DOHH2 (cell line): Measurements from ENCODE around the gene KDM8.

Source experiments
- H3F3A ChIP-seq: fragments of 200-600 bp; sonication (generic), shearing (Covaris generic); 2 replicates; pipeline ENCODE4 v1.6.0; 2016; ENCODE audit warnings: antibody characterized with exemption, mild to moderate bottlenecking; ENCODE audit not compliant: control insufficient read depth, insufficient read depth
- H3K27ac ChIP-seq: fragments of 200-600 bp; sonication (generic); 2 replicates; pipeline ENCODE4 v1.5.1; 2014; ENCODE audit warnings: low read depth, mild to moderate bottlenecking, low read length, moderate library complexity
- H3K27me3 ChIP-seq: fragments of 200-600 bp; sonication (generic); 2 replicates; pipeline ENCODE4 v1.6.1; 2014; ENCODE audit warnings: mild to moderate bottlenecking, low read length, mixed read lengths; ENCODE audit not compliant: control insufficient read depth
- H3K36me3 ChIP-seq: fragments of 200-600 bp; sonication (generic); 2 replicates; pipeline ENCODE4 v1.6.1; 2014; ENCODE audit warnings: mild to moderate bottlenecking, low read length, moderate library complexity, mixed read lengths; ENCODE audit not compliant: control insufficient read depth
- H3K4me1 ChIP-seq: fragments of 200-600 bp; sonication (generic); 2 replicates; pipeline ENCODE4 v1.6.1; 2014; ENCODE audit warnings: mild to moderate bottlenecking, low read length, mixed read lengths; ENCODE audit not compliant: control insufficient read depth
- H3K4me2 ChIP-seq: fragments of 200-600 bp; sonication (generic); 2 replicates; pipeline ENCODE4 v1.6.0; 2014; ENCODE audit warnings: mild to moderate bottlenecking, low read length, moderate library complexity
- H3K4me3 ChIP-seq: fragments of 200-600 bp; sonication (generic); 2 replicates; pipeline ENCODE4 v1.5.1; 2014; ENCODE audit warnings: mild to moderate bottlenecking, low read length, mixed read lengths
- H3K79me2 ChIP-seq: fragments of 200-600 bp; sonication (generic); 2 replicates; pipeline ENCODE4 v1.6.1; 2014; ENCODE audit warnings: mild to moderate bottlenecking, low read length, mixed read lengths; ENCODE audit not compliant: control insufficient read depth
- H3K9me2 ChIP-seq: fragments of 200-600 bp; sonication (generic); replicated peaks from 2 replicates; pipeline ENCODE4 v1.6.1; 2014; ENCODE audit warnings: mild to moderate bottlenecking, low read length, mixed read lengths; ENCODE audit not compliant: control insufficient read depth
- H3K9me3 ChIP-seq: fragments of 200-600 bp; sonication (generic); 2 replicates; pipeline ENCODE4 v1.6.1; 2014; ENCODE audit warnings: antibody characterized with exemption, low read length, mixed read lengths; ENCODE audit not compliant: control insufficient read depth, insufficient read depth
- H4K20me1 ChIP-seq: fragments of 200-600 bp; sonication (generic); 2 replicates; pipeline ENCODE4 v1.6.0; 2014; ENCODE audit warnings: low read depth, mild to moderate bottlenecking, antibody characterized with exemption, low read length, moderate library complexity; ENCODE audit not compliant: control insufficient read depth, insufficient read depth
- CTCF ChIP-seq: fragments of 200-600 bp; sonication (generic); IDR thresholded peaks from one replicate; pipeline ENCODE4 v1.5.1; 2014; ENCODE audit warnings: antibody characterized with exemption, mild to moderate bottlenecking, low read depth, low read length; ENCODE audit not compliant: poor library complexity, severe bottlenecking
- EZH2phosphoT487 ChIP-seq: fragments of 200-600 bp; sonication (generic); IDR thresholded peaks from 2 replicates; pipeline ENCODE4 v1.6.1; 2017; ENCODE audit warnings: borderline replicate concordance, mild to moderate bottlenecking, antibody characterized with exemption, low read length, moderate library complexity, mixed read lengths

The KDM8 gene

DNA sequence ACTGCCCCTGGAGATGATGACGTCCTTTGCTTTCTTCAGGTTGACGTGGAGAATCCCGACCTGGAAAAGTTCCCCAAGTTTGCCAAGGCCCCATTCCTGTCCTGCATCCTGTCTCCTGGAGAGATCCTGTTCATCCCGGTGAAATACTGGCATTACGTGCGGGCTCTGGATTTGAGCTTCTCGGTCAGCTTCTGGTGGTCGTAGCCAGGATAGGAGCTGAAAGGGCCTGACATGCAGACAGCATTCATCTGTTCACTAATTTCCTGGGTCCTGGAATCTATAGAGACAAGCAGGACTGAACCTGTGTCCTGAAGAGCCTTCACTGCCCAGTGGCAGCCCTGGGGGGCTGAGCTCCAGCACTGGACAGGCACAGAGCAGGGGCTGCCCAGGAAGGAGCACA, 17.2 kb downstream of the KDM8 start:
- H3K27ac ChIP-seq: no peak overlapping the region
- TF ChIP-seq EZH2phosphoT487 (no peak), CTCF (no peak)

DNA sequence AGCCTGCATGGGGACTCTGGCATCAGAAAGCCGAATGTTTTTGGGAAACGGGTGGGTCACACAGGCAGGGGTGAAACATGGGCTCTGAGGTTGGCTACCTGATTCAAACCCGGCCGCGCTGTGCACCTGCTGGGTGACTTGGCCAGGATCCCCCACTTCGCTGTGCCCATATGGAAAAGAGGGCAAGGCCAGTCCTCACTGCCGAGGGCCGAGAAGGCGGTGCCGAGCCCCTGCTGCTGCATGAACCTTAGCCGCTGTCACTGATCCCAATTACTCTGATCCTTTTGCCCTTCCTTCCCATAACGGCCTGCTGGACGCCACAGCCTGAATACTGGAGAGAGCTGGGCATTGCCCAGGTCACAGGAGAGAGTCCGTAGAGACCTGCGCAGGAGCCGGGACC, 17.7 kb downstream of the KDM8 start:
- H3K27ac ChIP-seq: no peak overlapping the region
- no peaks in the 10 kb centered on the region for H3K27me3 ChIP-seq
- H3K4me2 ChIP-seq: no peak overlapping the region
- H3K36me3 ChIP-seq: peaks cover 5% of the 10 kb centered on the region
- H3K4me3 ChIP-seq: no peak overlapping the region
- H3K4me1 ChIP-seq: peaks cover 18% of the 10 kb centered on the region
- H3K9me3 ChIP-seq: no peaks in the 10 kb centered on the region
- H3K79me2 ChIP-seq: no peaks in the 10 kb centered on the region
- H4K20me1 ChIP-seq: no peaks in the 10 kb centered on the region
- H3F3A ChIP-seq: no peaks in the 10 kb centered on the region
- no peaks in the 10 kb centered on the region for H3K9me2 ChIP-seq
- no peak for TF ChIP-seq CTCF

More for the DNA sequence above, 17.2 kb downstream of the KDM8 start:
- Histone ChIP-seq H3K9me2 (no peaks in the 10 kb centered on the region), H3K4me2 (no peak overlapping the region), H3F3A (no peaks in the 10 kb centered on the region), H3K36me3 (peaks cover 5% of the 10 kb centered on the region), H3K4me1 (peaks cover 14% of the 10 kb centered on the region), H3K27me3 (no peaks in the 10 kb centered on the region), H3K9me3 (no peaks in the 10 kb centered on the region), H3K79me2 (no peaks in the 10 kb centered on the region), H4K20me1 (no peaks in the 10 kb centered on the region), H3K4me3 (no peak overlapping the region)

- no peaks in the 10 kb centered on the region for H3K9me3 ChIP-seq
- H4K20me1 ChIP-seq: no peaks in the 10 kb centered on the region
- no peaks in the 10 kb centered on the region for H3K79me2 ChIP-seq
- no peak overlapping the region for H3K4me2 ChIP-seq
- TF ChIP-seq CTCF (no peak), EZH2phosphoT487 (no peak)
- H3K36me3 ChIP-seq: peaks cover 5% of the 10 kb centered on the region
- no peaks in the 10 kb centered on the region for H3K9me2 ChIP-seq
- H3K27me3 ChIP-seq: no peaks in the 10 kb centered on the region
- no peak overlapping the region for H3K4me3 ChIP-seq
- H3F3A ChIP-seq: no peaks in the 10 kb centered on the region
- H3K4me1 ChIP-seq: peaks cover 25% of the 10 kb centered on the region
- no peak overlapping the region for H3K27ac ChIP-seq
These were observed 18.4 kb downstream of the KDM8 start for GRCh38 chr16:27221576-27222248.
